HG03571 (cell line): Measurements from ENCODE around the gene EEF1B2.

Experiments
- ATAC-seq: cut with Tn5 transposase; IDR thresholded peaks from one replicate; pipeline ENCODE4 v1.9.1; 2021; ENCODE audit not compliant: unreplicated experiment

EEF1B2 gene

DNA sequence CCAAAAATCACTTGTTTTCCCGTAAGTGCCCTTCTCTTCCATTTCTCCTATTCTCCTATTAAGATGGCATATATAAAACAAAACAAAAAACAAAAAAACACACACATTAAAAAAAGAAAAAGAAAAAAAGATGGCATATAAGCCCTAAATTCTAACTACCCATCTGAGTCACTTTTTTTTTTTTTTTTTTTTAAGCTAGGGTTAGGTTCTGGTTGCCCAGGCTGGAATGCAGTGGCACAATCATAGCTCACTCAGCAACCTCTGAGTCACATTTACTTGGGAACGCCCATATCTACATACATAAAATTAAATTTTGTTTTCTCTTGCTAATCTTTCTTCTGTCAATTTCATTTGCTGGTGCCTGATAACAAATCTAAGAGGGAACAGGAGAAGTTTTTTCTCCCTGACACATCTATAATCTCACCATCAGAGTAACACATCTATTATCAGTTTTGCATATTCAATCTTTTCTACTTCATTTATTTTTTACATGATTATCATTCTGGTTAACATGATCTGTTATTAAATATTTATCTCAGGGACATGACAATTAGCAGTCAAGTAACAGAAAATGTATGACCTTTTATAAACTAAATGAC lies 52.1 kb downstream of the EEF1B2 start:
- ATAC-seq: no peak
